Activated CD4-positive, alpha-beta T cell treated with anti-CD3 and anti-CD28 coated beads, Interleukin-2, amount 10 ng/mL, durations not matched to agents 7 days and 5 days (primary cell): ENCODE measurements around the gene C16orf74. TPM values are rescaled to one million over a fixed set of nuclear protein-coding genes. Genes with fewer than 3 reads are reported as not detected.

Experiments used
- CTCF ChIA-PET: fragments of 350-600 bp; sonication (Branson Sonifier 250); formaldehyde crosslinking; loops from one replicate; lab custom pipeline; 2021; ENCODE audit warnings: antibody characterized with exemption; lab: Charles Lee
- POLR2A ChIA-PET: fragments of 350-600 bp; sonication (Branson Sonifier 250); formaldehyde crosslinking; loops from one replicate; lab custom pipeline; 2021; ENCODE audit warnings: antibody characterized with exemption; lab: Charles Lee
- DNase-seq: peaks from one replicate; pipeline ENCODE4 v3.0.0-alpha.2; 2020
- H3K27ac Mint-ChIP-seq: one replicate; pipeline ENCODE4 v1.8.0; 2021; ENCODE audit warnings: mild to moderate bottlenecking, moderate library complexity, mixed read lengths
- H3K27me3 Mint-ChIP-seq: one replicate; pipeline ENCODE4 v1.8.0; 2021; ENCODE audit warnings: mixed read lengths
- H3K36me3 Mint-ChIP-seq: one replicate; pipeline ENCODE4 v1.8.0; 2021; ENCODE audit warnings: low read depth, mixed read lengths
- H3K4me1 Mint-ChIP-seq: one replicate; pipeline ENCODE4 v1.8.0; 2021; ENCODE audit warnings: mixed read lengths
- H3K4me3 Mint-ChIP-seq: one replicate; pipeline ENCODE4 v1.8.0; 2021; ENCODE audit warnings: mild to moderate bottlenecking, moderate library complexity, mixed read lengths
- H3K9me3 Mint-ChIP-seq: one replicate; pipeline ENCODE4 v1.8.0; 2021; ENCODE audit warnings: mixed read lengths
- microRNA-seq: library from miRNA; unstranded; fragments of <30 nt; microRNA quantifications from one replicate; pipeline ENCODE4 v1.2.0, GENCODE V29; 2021; ENCODE audit warnings: borderline microRNAs expressed, borderline replicate concordance
- total RNA-seq, 2 experiments: library from RNA; stranded (reverse); gene quantifications; one replicate each; pipeline ENCODE4 v1.2.3, GENCODE V29; 2021

Gene C16orf74
- total RNA-seq, 2 experiments from 2014 or later: 1.6 to 1.7 TPM

DNA sequence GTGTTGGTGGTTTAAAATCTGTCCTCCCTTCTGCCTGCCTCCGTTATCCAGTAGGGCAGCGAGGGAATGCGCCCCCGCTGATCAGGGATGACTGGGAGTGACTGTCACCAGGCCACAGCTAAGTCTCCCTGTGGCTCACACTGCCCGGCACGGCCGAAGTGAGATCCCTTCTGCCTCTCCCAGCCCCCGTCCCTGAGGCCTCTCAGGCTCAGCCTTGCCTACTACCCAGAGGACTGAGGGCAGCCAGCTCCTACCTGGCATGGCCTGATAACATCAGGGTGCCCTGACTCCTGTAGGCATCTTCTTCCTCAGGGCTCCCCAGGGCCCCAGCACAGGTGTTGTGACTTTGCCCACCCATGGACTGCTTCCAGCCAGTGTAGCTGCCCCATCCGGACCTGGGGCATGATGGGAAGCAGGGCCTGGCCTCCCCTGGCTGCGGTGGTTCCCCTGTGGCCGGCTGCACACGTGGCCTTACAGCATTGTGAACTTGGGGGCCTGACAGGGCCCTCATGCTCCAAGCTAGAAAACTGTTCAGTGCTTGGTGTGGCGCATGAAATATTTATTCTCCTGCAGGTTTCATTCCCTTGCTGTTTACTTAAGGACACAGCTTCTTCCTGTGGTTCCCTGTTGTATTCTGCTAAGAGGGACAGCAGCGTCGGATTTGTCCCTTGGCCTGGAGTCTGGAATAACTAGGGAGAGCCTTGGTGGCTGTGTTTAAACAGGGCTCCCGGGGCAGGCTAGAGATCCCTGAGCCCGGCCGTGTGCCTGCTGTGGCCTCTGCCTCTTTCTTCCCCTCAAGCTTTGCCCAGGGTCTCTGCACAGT lies 92.2 kb downstream of the C16orf74 start:
- Mint-ChIP-seq H3K36me3 (peaks cover 5% of the 10 kb centered on the region), H3K4me3 (no peak overlapping the region), H3K27ac (no peak overlapping the region), H3K27me3 (no peaks in the 10 kb centered on the region), H3K9me3 (no peaks in the 10 kb centered on the region), H3K4me1 (peaks cover 2% of the 10 kb centered on the region)
- CTCF ChIA-PET: interaction anchor here (0.5 to 1.5 kb wide), 4 partner anchors 9 to 43 kb away, joined by 3 to 6 read pairs (median 4); no protein-coding TSS in a partner anchor
- POLR2A ChIA-PET: no interaction called here
- DNase-seq: no peak

DNA sequence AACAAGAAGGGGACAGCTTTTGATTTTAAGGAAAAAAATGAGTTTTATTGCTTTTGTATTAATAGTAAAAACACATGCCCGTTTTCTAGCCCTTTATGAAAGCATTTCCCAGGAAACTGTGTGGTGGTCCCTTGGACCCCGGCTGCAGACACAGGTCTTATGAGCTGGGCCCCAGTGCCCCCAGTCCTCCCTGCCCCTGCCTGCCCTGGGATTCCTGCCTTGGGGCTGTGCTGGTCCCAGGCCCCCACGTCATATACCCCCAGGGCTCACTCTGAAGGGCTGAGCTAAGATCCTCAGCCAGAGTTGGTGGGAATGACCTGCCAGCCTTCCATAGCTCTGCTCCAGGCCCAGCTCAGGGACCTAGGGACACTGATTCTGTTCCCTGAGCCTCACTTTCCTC lies 92.9 kb downstream of the C16orf74 start:
- Mint-ChIP-seq H3K36me3 (peaks cover 5% of the 10 kb centered on the region), H3K4me1 (peaks cover 2% of the 10 kb centered on the region), H3K4me3 (no peak overlapping the region), H3K9me3 (no peaks in the 10 kb centered on the region), H3K27ac (no peak overlapping the region), H3K27me3 (no peaks in the 10 kb centered on the region)
- POLR2A ChIA-PET: no interaction called here
- CTCF ChIA-PET: interaction anchor here (1.5 kb wide), 1 partner anchor 42 kb away, joined by 6 read pairs; no protein-coding TSS in a partner anchor
- no peak for DNase-seq

Small RNA genes within 50 kb of the gene (microRNA-seq; reads per million reads assigned to microRNA genes)
- gene MIR1910: not detected

Other genes with a start within 250 kb of the C16orf74 start
- 10 to 100 TPM; 25.7 to 27.3 TPM for gene GSE1, start 137.8 kb downstream of the C16orf74 start, total RNA-seq
- 10 to 100 TPM; 49.3 to 50.0 TPM for gene GINS2, start 62.1 kb downstream of the C16orf74 start, total RNA-seq
- 10 to 100 TPM; 24.0 to 27.6 TPM for gene EMC8, start 48.4 kb upstream of the C16orf74 start, total RNA-seq
- 100 to 1,000 TPM; 461 to 486 TPM for gene COX4I1, start 48.6 kb upstream of the C16orf74 start, total RNA-seq
- gene IRF8, start 148.1 kb upstream of the C16orf74 start, total RNA-seq: 10 to 100 TPM; 11.6 to 14.7 TPM